NOMO-1 treated with DMSO at 0.1 percent for 48 hours (cell line): Measurements from ENCODE around the gene EIF5AL1.
"Not testable (repeated sequence)": the region's sequence is repeated elsewhere in the genome, so short reads cannot be mapped to it uniquely, and the experiment has no call there.

Experiments
- DNase-seq: peaks from one replicate; lab custom pipeline; 2025; ENCODE audit not compliant: unreplicated experiment; lab: John Stamatoyannopoulos, UW

Gene EIF5AL1

GRCh38 chr10:79509306-79509933 lies 2.9 kb upstream of the EIF5AL1 start:
- DNase-seq = not testable (repeated sequence)

- not testable (repeated sequence) for DNase-seq
Observed at GRCh38 chr10:79509934-79510508, 2.3 kb upstream of the EIF5AL1 start.

GRCh38 chr10:79516532-79517205 lies 4.3 kb downstream of the EIF5AL1 start:
- not testable (repeated sequence) for DNase-seq

- not testable (repeated sequence) for DNase-seq
Observed at GRCh38 chr10:79517567-79517966, 5.2 kb downstream of the EIF5AL1 start.

- not testable (repeated sequence) for DNase-seq
Observed at GRCh38 chr10:79521751-79522150, 9.4 kb downstream of the EIF5AL1 start.

- not testable (repeated sequence) for DNase-seq
Observed at GRCh38 chr10:79522464-79522863, 10.1 kb downstream of the EIF5AL1 start.

GRCh38 chr10:79523157-79523853 lies 11.0 kb downstream of the EIF5AL1 start:
- not testable (repeated sequence) for DNase-seq

GRCh38 chr10:79525049-79525710 lies 12.8 kb downstream of the EIF5AL1 start:
- not testable (repeated sequence) for DNase-seq

- DNase-seq = not testable (repeated sequence)
Observed at GRCh38 chr10:79528261-79528660, 15.9 kb downstream of the EIF5AL1 start.

GRCh38 chr10:79533142-79533902 lies 21.0 kb downstream of the EIF5AL1 start:
- not testable (repeated sequence) for DNase-seq

GRCh38 chr10:79533903-79534175 lies 21.5 kb downstream of the EIF5AL1 start:
- not testable (repeated sequence) for DNase-seq

- DNase-seq = not testable (repeated sequence)
Observed at GRCh38 chr10:79538311-79538710, 26.0 kb downstream of the EIF5AL1 start.

GRCh38 chr10:79540930-79541329 lies 28.6 kb downstream of the EIF5AL1 start:
- DNase-seq = not testable (repeated sequence)

GRCh38 chr10:79542626-79543025 lies 30.3 kb downstream of the EIF5AL1 start:
- peak; percentile 46 for DNase-seq

GRCh38 chr10:79544408-79544807 lies 32.1 kb downstream of the EIF5AL1 start:
- not testable (repeated sequence) for DNase-seq

- DNase-seq = not testable (repeated sequence)
Observed at GRCh38 chr10:79544926-79545659, 32.8 kb downstream of the EIF5AL1 start.

- not testable (repeated sequence) for DNase-seq
Observed at GRCh38 chr10:79547128-79547527, 34.8 kb downstream of the EIF5AL1 start.

- DNase-seq = peak; percentile 2
Observed at GRCh38 chr10:79547973-79548372, 35.6 kb downstream of the EIF5AL1 start.

- no peak for DNase-seq
Observed at GRCh38 chr10:79552143-79552542, 39.8 kb downstream of the EIF5AL1 start.
